Keratinocyte (primary cell): ENCODE measurements around the gene IMPDH1. TPM values are rescaled to one million over a fixed set of nuclear protein-coding genes. Genes with fewer than 3 reads are reported as not detected.

Source experiments
- DNase-seq: peaks from one replicate; pipeline ENCODE4 v3.0.0-alpha.2; 2011; ENCODE audit warnings: low read depth, missing footprints, low spot score
- FAIRE-seq: peaks from 2 replicates; lab custom pipeline; 2011; peaks lifted over from hg19 to GRCh38; lab: Jason Lieb, UNC
- H2AFZ ChIP-seq: 2 replicates; pipeline ENCODE4 v1.6.0; 2012; ENCODE audit warnings: low read length, control low read depth, inconsistent platforms; ENCODE audit not compliant: control insufficient read depth
- H3K27ac ChIP-seq: 2 replicates; pipeline ENCODE4 v1.5.1; 2011; ENCODE audit warnings: low read length; ENCODE audit not compliant: control insufficient read depth, insufficient read depth
- H3K27me3 ChIP-seq: 3 replicates; pipeline ENCODE4 v1.6.0; 2011; ENCODE audit warnings: low read length; ENCODE audit not compliant: control insufficient read depth, insufficient read depth; ENCODE audit errors: extremely low read depth
- H3K36me3 ChIP-seq, 2 experiments: 2 replicates in 1 of 2; 3 replicates in 1 of 2; pipeline ENCODE4 v1.5.1; 2011; ENCODE audit warnings: low read length in 2 of 2, mild to moderate bottlenecking in 1 of 2; ENCODE audit not compliant: control insufficient read depth in 2 of 2, insufficient read depth in 2 of 2; ENCODE audit errors: extremely low read depth in 1 of 2
- H3K4me1 ChIP-seq: 3 replicates; pipeline ENCODE4 v1.5.1; 2011; ENCODE audit warnings: low read length; ENCODE audit not compliant: control insufficient read depth, insufficient read depth; ENCODE audit errors: extremely low read depth
- H3K4me2 ChIP-seq: 3 replicates; pipeline ENCODE4 v1.6.0; 2011; ENCODE audit warnings: low read depth, low read length; ENCODE audit not compliant: control insufficient read depth, insufficient read depth; ENCODE audit errors: extremely low read depth
- H3K4me3 ChIP-seq, 3 experiments: fragments of 200-600 bp in 1 of 3; sonication (generic) in 1 of 3; 2 replicates in 2 of 3; 3 replicates in 1 of 3; pipeline ENCODE4 v1.5.1; 2011 to 2016; ENCODE audit warnings: low read length in 3 of 3, mild to moderate bottlenecking in 3 of 3, control low read depth in 2 of 3, inconsistent platforms in 1 of 3, low read depth in 1 of 3, mixed read lengths in 1 of 3, mixed run types in 1 of 3, moderate library complexity in 1 of 3; ENCODE audit not compliant: control insufficient read depth in 2 of 3, insufficient read depth in 2 of 3; ENCODE audit errors: extremely low read depth in 1 of 3
- H3K79me2 ChIP-seq: 2 replicates; pipeline ENCODE4 v1.6.0; 2012; ENCODE audit warnings: low read length; ENCODE audit not compliant: control insufficient read depth, insufficient read depth
- H3K9ac ChIP-seq: 3 replicates; pipeline ENCODE4 v1.6.0; 2011; ENCODE audit warnings: low read length; ENCODE audit not compliant: control insufficient read depth, insufficient read depth; ENCODE audit errors: extremely low read depth
- H3K9me1 ChIP-seq: 3 replicates; pipeline ENCODE4 v1.6.0; 2011; ENCODE audit warnings: low read length; ENCODE audit not compliant: control insufficient read depth, insufficient read depth; ENCODE audit errors: extremely low read depth
- H3K9me3 ChIP-seq: 2 replicates; pipeline ENCODE4 v1.5.1; 2012; ENCODE audit warnings: low read depth, low read length; ENCODE audit not compliant: control insufficient read depth
- H4K20me1 ChIP-seq: 3 replicates; pipeline ENCODE4 v1.6.0; 2011; ENCODE audit warnings: low read length; ENCODE audit not compliant: control insufficient read depth, insufficient read depth; ENCODE audit errors: extremely low read depth
- EZH2 ChIP-seq: IDR thresholded peaks from one replicate; pipeline ENCODE4 v1.6.1; 2012; ENCODE audit warnings: inconsistent platforms, mild to moderate bottlenecking, low read length, moderate library complexity
- dilution Hi-C: fragments of 300-500 bp; cut with MboI; formaldehyde crosslinking; loops from one replicate; pipeline ENCODE4 v1.7.0; 2020; ENCODE audit warnings: low sequenced_read_pairs; ENCODE audit not compliant: extremely low pct_ligation_motif_present
- polyA plus RNA-seq, 5 experiments: library from polyadenylated mRNA; depleted of rRNA in 3 of 5; stranded (reverse) in 3 of 5; stranded (forward) in 1 of 5; unstranded in 1 of 5; fragments of >200 nt; gene quantifications; 1 replicate in 1 of 5; 2 replicates in 3 of 5; 3 replicates in 1 of 5; pipeline versions ENCODE4 v1.2.1 to v1.2.3, GENCODE V29; 2011 to 2012; ENCODE audit warnings: missing spikeins in 2 of 5, low read depth in 1 of 5, low replicate concordance in 1 of 5
- TF ChIP-seq, protein P1 (sequence below), 3 experiments: IDR thresholded peaks in 1 of 3; conservative IDR thresholded peaks in 1 of 3; optimal IDR thresholded peaks in 1 of 3; 2 replicates in 2 of 3; 3 replicates in 1 of 3; pipeline versions ENCODE3 to v1.5.1; 2011; ENCODE audit warnings: low read length in 3 of 3, mild to moderate bottlenecking in 3 of 3, moderate library complexity in 2 of 3, control low read depth in 1 of 3, inconsistent platforms in 1 of 3; ENCODE audit not compliant: insufficient read depth in 2 of 3; ENCODE audit errors: extremely low read depth in 1 of 3

The IMPDH1 gene
- polyA plus RNA-seq, 1 donor (not counting 4 experiments of a cell fraction or from before 2014, with no cell fraction given), result 56.2 TPM

DNA sequence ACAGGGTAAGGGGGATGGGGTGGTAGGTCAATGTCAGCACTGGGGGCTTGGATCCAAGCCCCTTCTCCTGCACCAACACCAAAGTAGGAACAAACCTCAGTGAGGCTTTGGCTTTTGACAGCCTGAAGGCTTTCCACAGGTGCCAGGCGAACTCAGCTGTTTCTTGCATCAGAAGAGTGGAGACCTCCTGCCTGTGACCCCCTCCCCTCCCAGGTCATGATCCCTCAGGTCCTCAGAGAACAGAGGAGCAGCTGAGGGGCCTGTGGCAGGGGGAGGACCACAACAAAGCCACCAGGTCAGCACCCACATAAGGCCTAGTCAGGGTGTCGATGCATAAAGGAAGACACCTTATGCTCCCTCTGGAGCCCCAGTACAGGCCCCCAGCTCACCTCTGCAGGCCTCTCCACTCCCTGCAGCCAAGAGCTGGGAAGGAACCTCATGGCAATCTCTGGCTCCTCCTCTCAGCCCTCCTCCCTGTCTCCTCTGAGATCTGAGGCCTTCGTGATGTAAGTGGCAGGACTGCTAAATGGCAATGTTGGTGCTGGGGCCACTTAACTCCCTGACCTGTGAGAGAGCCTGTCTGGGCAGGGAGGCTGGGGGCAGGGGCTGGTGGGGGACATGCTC is 29.2 kb downstream of the IMPDH1 start:
- H4K20me1 ChIP-seq, result no peaks in the 10 kb centered on the region
- DNase-seq, result no peak
- no peak for FAIRE-seq
- H3K9me3 ChIP-seq, result no peaks in the 10 kb centered on the region
- no peak for TF ChIP-seq EZH2
- TF ChIP-seq, protein P1, sequence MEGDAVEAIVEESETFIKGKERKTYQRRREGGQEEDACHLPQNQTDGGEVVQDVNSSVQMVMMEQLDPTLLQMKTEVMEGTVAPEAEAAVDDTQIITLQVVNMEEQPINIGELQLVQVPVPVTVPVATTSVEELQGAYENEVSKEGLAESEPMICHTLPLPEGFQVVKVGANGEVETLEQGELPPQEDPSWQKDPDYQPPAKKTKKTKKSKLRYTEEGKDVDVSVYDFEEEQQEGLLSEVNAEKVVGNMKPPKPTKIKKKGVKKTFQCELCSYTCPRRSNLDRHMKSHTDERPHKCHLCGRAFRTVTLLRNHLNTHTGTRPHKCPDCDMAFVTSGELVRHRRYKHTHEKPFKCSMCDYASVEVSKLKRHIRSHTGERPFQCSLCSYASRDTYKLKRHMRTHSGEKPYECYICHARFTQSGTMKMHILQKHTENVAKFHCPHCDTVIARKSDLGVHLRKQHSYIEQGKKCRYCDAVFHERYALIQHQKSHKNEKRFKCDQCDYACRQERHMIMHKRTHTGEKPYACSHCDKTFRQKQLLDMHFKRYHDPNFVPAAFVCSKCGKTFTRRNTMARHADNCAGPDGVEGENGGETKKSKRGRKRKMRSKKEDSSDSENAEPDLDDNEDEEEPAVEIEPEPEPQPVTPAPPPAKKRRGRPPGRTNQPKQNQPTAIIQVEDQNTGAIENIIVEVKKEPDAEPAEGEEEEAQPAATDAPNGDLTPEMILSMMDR (optimal IDR thresholded peaks at IDR 0.05 in 1 of 3, IDR thresholded peaks at IDR 0.05 in 1 of 3, conservative IDR thresholded peaks at IDR 0.05 in 1 of 3; ENCODE audit: extremely low read depth in 1 of 3, insufficient read depth in 2 of 3, low read length in 3 of 3), result no peak
- H3K27ac ChIP-seq, result no peak overlapping the region
- H3K79me2 ChIP-seq, result no peaks in the 10 kb centered on the region
- no peaks in the 10 kb centered on the region for H3K27me3 ChIP-seq
- H3K4me3 ChIP-seq, result no peak overlapping the region
- no peaks in the 10 kb centered on the region for H3K9me1 ChIP-seq
- no peaks in the 10 kb centered on the region for H3K36me3 ChIP-seq
- no peak overlapping the region for H3K9ac ChIP-seq
- dilution Hi-C loops, result no loop called here
- no peak overlapping the region for H2AFZ ChIP-seq
- H3K4me1 ChIP-seq, result peaks cover 6% of the 10 kb centered on the region
- H3K4me2 ChIP-seq, result no peak overlapping the region

GRCh38 chr7:128379900-128380479 is 29.8 kb downstream of the IMPDH1 start:
- H3K27ac ChIP-seq, result no peak overlapping the region
- H3K36me3 ChIP-seq, result no peaks in the 10 kb centered on the region
- dilution Hi-C loops, result no loop called here
- H3K9me1 ChIP-seq, result no peaks in the 10 kb centered on the region
- no peak overlapping the region for H3K9ac ChIP-seq
- no peak overlapping the region for H3K4me2 ChIP-seq
- H3K79me2 ChIP-seq, result no peaks in the 10 kb centered on the region
- DNase-seq (no peak), FAIRE-seq (no peak)
- no peaks in the 10 kb centered on the region for H4K20me1 ChIP-seq
- no peaks in the 10 kb centered on the region for H3K27me3 ChIP-seq
- no peaks in the 10 kb centered on the region for H3K9me3 ChIP-seq
- TF ChIP-seq, protein P1 (optimal IDR thresholded peaks at IDR 0.05 in 1 of 3, IDR thresholded peaks at IDR 0.05 in 1 of 3, conservative IDR thresholded peaks at IDR 0.05 in 1 of 3; ENCODE audit: extremely low read depth in 1 of 3, insufficient read depth in 2 of 3, low read length in 3 of 3), result no peak
- no peak overlapping the region for H2AFZ ChIP-seq
- H3K4me1 ChIP-seq, result peaks cover 6% of the 10 kb centered on the region
- H3K4me3 ChIP-seq, result no peak overlapping the region
